ENCODE results near the gene KCNC4. TPM values are rescaled to one million over a fixed set of nuclear protein-coding genes. Genes with fewer than 3 reads are reported as not detected.

The KCNC4 gene
- total RNA-seq, 4 donors from 2014 or later = 4.2 to 10.9 (median 6.5) TPM

DNA sequence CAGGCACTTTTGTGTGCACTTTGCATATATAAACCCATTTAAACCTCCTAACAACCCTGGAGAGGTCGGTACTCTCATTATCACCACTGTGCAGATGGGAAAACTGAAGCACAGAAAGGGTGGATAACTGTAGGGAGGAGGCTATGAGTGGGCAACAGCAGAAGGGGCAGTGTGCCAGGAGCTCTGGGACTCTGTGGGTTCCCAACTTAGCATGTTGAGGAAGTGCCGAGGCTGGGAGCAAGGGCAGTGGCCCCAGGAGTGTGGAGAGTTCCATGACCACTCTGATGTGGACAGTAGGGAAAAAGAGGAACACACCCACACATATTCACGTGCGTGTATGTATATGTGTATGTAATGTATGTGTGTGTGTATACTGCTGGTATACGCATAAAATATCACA, 25.7 kb upstream of the KCNC4 start:
- Histone ChIP-seq H3K9me3 (no peaks in the 10 kb centered on the region), H3K4me3 (no peak overlapping the region), H3K36me3 (no peaks in the 10 kb centered on the region), H3K27me3 (peaks cover 0 to 33% (median 0%) of the 10 kb centered on the region in 4 donors), H3K27ac (no peak overlapping the region), H3K4me1 (peaks cover 0 to 12% (median 0%) of the 10 kb centered on the region in 3 donors)
- TF ChIP-seq, protein P1, sequence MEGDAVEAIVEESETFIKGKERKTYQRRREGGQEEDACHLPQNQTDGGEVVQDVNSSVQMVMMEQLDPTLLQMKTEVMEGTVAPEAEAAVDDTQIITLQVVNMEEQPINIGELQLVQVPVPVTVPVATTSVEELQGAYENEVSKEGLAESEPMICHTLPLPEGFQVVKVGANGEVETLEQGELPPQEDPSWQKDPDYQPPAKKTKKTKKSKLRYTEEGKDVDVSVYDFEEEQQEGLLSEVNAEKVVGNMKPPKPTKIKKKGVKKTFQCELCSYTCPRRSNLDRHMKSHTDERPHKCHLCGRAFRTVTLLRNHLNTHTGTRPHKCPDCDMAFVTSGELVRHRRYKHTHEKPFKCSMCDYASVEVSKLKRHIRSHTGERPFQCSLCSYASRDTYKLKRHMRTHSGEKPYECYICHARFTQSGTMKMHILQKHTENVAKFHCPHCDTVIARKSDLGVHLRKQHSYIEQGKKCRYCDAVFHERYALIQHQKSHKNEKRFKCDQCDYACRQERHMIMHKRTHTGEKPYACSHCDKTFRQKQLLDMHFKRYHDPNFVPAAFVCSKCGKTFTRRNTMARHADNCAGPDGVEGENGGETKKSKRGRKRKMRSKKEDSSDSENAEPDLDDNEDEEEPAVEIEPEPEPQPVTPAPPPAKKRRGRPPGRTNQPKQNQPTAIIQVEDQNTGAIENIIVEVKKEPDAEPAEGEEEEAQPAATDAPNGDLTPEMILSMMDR (IDR thresholded peaks at IDR 0.05) = no peak
- no peak for TF ChIP-seq POLR2A (IDR thresholded peaks at IDR 0.05)
- intact Hi-C loops (cut with DNase I) = no loop called here
- DNase-seq = no peak
- WGBS, 2 donors = 56 to 65% methylated on average over 4 to 5 of the region's 5 CpGs

DNA sequence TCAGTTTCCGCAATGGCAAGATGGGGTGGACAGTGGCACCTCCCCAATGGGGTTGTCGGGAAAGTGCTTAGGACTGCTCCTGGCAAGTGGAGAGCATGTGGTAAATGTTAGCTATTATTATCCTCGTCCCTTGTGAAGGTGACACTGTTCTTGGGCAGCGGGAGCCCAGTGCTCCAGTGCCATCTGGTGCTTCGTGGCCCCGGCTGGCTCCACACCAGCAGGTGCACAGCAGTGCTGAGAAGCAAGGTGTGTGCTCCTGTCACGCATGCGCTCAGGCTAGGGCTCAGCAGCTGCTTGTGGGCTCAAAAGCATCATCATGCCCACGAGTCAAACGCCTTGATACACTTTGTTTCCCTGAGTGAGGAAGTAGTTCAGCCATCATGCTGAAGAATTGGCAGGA, 24.9 kb upstream of the KCNC4 start:
- WGBS, 2 donors = 59 to 64% methylated on average over 2 to 10 of the region's 10 CpGs
- H3K27ac ChIP-seq = no peak overlapping the region
- H3K4me1 ChIP-seq = peaks cover 0 to 14% (median 0%) of the 10 kb centered on the region in 3 donors
- intact Hi-C loops (cut with DNase I) = no loop called here
- H3K9me3 ChIP-seq = no peaks in the 10 kb centered on the region
- DNase-seq = no peak
- peaks cover 0 to 33% (median 0%) of the 10 kb centered on the region in 4 donors for H3K27me3 ChIP-seq
- H3K4me3 ChIP-seq = no peak overlapping the region
- TF ChIP-seq POLR2A (IDR thresholded peaks at IDR 0.05) = no peak
- TF ChIP-seq, protein P1 (IDR thresholded peaks at IDR 0.05) = no peak
- no peaks in the 10 kb centered on the region for H3K36me3 ChIP-seq

DNA sequence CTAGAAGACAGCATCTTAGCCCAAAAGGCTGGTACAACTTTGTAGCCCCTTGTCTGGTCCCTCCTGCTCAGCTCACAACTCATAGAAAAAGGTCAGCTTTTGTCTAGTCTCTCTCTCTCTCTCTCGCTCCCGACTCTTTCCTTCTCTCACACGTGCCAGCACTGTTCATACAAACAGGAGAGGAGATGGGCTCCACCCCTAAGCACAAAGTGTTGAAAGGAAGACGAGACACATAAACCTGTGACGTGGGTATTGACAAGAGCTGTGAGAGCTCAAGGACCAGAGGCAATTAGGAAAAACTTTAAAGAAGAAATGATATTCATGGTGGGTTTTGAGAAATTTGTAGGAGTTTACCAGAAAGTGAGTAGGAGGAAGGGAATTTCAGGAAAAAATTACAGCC, 23.6 kb upstream of the KCNC4 start:
- intact Hi-C loops (cut with DNase I) = no loop called here
- 23 to 41% methylated on average over 5 of the region's 5 CpGs for WGBS, 2 donors
- H3K9me3 ChIP-seq = no peaks in the 10 kb centered on the region
- no peak for DNase-seq
- TF ChIP-seq POLR2A (IDR thresholded peaks at IDR 0.05) = no peak
- TF ChIP-seq, protein P1 (IDR thresholded peaks at IDR 0.05) = no peak
- H3K27ac ChIP-seq = peak overlapping the region in 2 of 4 donors; percentile 10 to 40
- H3K27me3 ChIP-seq = peaks cover 0 to 33% (median 0%) of the 10 kb centered on the region in 4 donors
- H3K36me3 ChIP-seq = no peaks in the 10 kb centered on the region
- H3K4me1 ChIP-seq = peaks cover 0 to 18% (median 0%) of the 10 kb centered on the region in 3 donors
- H3K4me3 ChIP-seq = no peak overlapping the region

DNA sequence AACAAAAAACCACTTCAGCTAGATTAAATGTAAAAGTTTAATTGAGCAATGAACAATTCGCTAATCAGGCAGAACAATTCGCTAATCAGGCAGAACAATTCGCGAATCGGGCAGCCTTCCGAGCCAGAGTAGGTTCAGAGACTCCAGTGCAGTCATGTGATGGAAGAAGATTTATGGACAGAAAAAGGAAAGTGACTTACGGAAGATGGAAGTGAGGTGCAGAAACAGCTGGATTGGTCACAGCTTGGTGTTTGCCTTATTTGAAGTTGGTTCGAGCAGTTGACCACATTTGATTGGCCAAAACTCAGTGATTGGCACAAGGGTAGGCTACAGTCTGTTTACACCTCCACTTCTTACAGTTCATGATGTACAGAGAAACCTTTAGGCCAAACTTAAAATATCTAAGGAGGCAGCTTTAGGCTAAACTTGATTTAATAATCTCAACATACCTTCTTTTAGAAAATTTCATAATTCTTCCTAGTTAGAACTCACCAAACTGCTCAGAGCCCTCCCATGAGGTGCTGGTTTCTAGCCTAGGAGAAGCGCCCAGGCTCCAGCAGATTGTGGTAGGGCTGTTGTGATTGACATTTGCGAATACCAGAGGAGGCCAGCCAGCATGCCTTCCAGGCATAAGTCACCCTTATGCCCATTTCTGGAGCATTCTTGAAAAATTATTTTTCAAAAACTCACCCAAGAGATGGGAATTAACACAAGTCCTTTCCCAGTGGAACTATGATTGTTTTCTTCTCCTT, 22.8 kb upstream of the KCNC4 start:
- Histone ChIP-seq H3K27me3 (peaks cover 0 to 28% (median 0%) of the 10 kb centered on the region in 4 donors), H3K4me3 (no peak overlapping the region), H3K36me3 (no peaks in the 10 kb centered on the region), H3K4me1 (peaks cover 0 to 18% (median 0%) of the 10 kb centered on the region in 3 donors), H3K9me3 (no peaks in the 10 kb centered on the region), H3K27ac (peak overlapping the region in 2 of 4 donors; percentile 40 to 59)
- 69% methylated on average over 10 of the region's 10 CpGs for WGBS, 2 donors
- DNase-seq = no peak
- intact Hi-C loops (cut with DNase I) = no loop called here
- TF ChIP-seq POLR2A (IDR thresholded peaks at IDR 0.05) = no peak
- TF ChIP-seq, protein P1 (IDR thresholded peaks at IDR 0.05) = no peak

DNA sequence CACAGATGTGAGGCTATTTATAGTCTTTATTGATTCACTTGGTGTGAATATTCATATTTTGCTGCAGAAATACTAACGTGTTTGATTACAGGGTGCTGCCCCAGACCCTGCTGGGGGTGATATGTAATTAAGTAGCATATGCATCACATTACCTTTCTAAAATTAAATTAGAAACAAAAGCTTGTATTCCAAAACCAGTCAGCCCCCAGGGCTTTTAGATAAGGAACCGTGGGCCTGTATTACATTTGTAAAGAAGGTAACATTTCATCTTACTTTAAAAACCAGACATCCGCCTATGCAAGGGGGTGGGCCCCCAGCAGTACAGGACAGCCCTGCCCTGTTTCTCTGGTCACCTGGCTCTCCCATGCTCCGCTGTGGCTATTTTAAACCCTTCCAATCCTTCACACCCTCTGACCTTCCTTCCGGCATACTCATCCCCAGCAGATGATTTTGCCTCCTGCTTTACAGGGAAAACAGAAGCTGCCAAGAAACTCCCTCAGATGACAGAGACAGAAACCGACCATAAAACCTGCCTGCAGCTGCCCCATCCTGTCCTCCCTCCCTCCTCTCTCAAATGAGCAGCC, 22.0 kb upstream of the KCNC4 start:
- TF ChIP-seq, protein P1 (IDR thresholded peaks at IDR 0.05) = no peak
- no peak for TF ChIP-seq POLR2A (IDR thresholded peaks at IDR 0.05)
- peak overlapping the region in 3 of 4 donors; percentile 5 to 40 (median 8) for H3K27ac ChIP-seq
- H3K9me3 ChIP-seq = no peaks in the 10 kb centered on the region
- intact Hi-C loops (cut with DNase I) = no loop called here
- no peak for DNase-seq
- 48 to 53% methylated on average over 6 of the region's 6 CpGs for WGBS, 2 donors
- no peak overlapping the region for H3K4me3 ChIP-seq
- peaks cover 0 to 22% (median 0%) of the 10 kb centered on the region in 4 donors for H3K27me3 ChIP-seq
- no peaks in the 10 kb centered on the region for H3K36me3 ChIP-seq
- peaks cover 0 to 18% (median 0%) of the 10 kb centered on the region in 3 donors for H3K4me1 ChIP-seq
